Epithelial cell of esophagus (primary cell): ENCODE measurements around the gene CD48.
A peak's percentile ranks its signal among the peaks of the same experiment; 100 is the strongest.
"Not testable (repeated sequence)": the region's sequence is repeated elsewhere in the genome, so short reads cannot be mapped to it uniquely, and the experiment has no call there.

ENCODE experiments used
- DNase-seq: peaks from one replicate; pipeline ENCODE4 v3.0.0; 2010; ENCODE audit warnings: low read depth
- H3K4me3 ChIP-seq: 2 replicates; pipeline ENCODE4 v1.5.1; 2011; ENCODE audit warnings: mild to moderate bottlenecking, low read length, control low read depth
- CTCF ChIP-seq: IDR thresholded peaks from 2 replicates; pipeline ENCODE4 v1.5.1; 2011; ENCODE audit warnings: low read depth, mild to moderate bottlenecking, low read length, control low read depth, inconsistent platforms; ENCODE audit not compliant: insufficient read depth; ENCODE audit errors: missing control alignments

CD48 gene

GRCh38 chr1:160723332-160723731 lies 11.7 kb upstream of the CD48 start:
- TF ChIP-seq CTCF, result no peak
- H3K4me3 ChIP-seq, result no peak overlapping the region
- DNase-seq, result no peak

GRCh38 chr1:160722726-160723125 lies 11.1 kb upstream of the CD48 start:
- TF ChIP-seq CTCF, result no peak
- no peak for DNase-seq
- H3K4me3 ChIP-seq, result no peak overlapping the region

- TF ChIP-seq CTCF, result no peak
- no peak overlapping the region for H3K4me3 ChIP-seq
Observed at GRCh38 chr1:160721473-160721872, 9.9 kb upstream of the CD48 start.

GRCh38 chr1:160720356-160721085 lies 8.9 kb upstream of the CD48 start:
- no peak overlapping the region for H3K4me3 ChIP-seq
- peak; percentile 40 for DNase-seq
- no peak for TF ChIP-seq CTCF

More at GRCh38 chr1:160721473-160721872, 9.9 kb upstream of the CD48 start:
- DNase-seq, result no peak

GRCh38 chr1:160718210-160718609 lies 6.6 kb upstream of the CD48 start:
- no peak for TF ChIP-seq CTCF
- DNase-seq, result no peak
- no peak overlapping the region for H3K4me3 ChIP-seq

- no peak for TF ChIP-seq CTCF
- H3K4me3 ChIP-seq, result no peak overlapping the region
- no peak for DNase-seq
Observed at GRCh38 chr1:160717306-160717705, 5.7 kb upstream of the CD48 start.

GRCh38 chr1:160716013-160716412 lies 4.4 kb upstream of the CD48 start:
- no peak for DNase-seq
- H3K4me3 ChIP-seq, result no peak overlapping the region
- TF ChIP-seq CTCF, result no peak

- H3K4me3 ChIP-seq, DNase-seq: not testable (repeated sequence)
Observed at GRCh38 chr1:160714034-160714648, 2.5 kb upstream of the CD48 start.
